Measurements from ENCODE around the gene HM13. TPM values are rescaled to one million over a fixed set of nuclear protein-coding genes. Genes with fewer than 3 reads are reported as not detected.

HM13 gene
- total and polyA plus RNA-seq, 4 donors, result 57.6 to 210 (median 99.1) TPM

DNA sequence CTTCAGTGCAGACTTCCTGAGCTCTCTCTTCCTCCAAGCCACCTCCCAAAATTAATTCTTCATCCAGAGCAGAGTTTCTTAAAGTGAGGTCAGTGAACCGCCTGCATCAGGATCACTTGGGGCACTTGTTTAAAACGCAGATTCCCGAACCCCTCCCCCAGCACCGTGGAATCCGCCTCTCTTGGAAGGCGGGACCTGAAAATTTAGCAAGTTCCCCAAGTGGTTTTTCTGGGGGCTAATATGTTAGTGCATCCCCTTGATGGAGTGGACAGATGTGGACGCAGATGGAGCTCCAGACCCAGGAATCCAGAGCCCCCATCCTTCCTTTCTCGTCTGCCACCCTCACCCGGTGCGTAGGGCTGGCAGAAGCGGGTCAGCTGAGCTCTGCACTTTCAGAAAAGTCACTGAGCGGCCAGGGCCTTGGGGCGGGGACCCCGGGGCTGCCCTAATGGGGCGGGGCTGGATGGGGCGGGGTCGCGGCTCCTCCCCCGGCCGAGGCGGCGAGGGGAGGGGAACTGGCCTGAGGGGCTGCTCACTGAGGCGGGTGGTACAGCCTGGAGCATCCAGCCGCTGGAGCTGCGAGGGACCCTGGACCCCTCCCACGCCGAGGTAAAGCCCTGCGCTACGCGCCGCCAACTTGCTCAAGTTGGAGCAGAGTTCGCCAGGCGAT is 39.3 kb upstream of the HM13 start, which contains the start of the genes DEFB124 and REM1:
TSS of gene DEFB124 (minus strand) at position 370 of the 670 bp plus-strand sequence. CDS start 2,114 bp downstream, outside the sequence.
TSS of gene REM1 (plus strand) at position 531 of the 670 bp plus-strand sequence. CDS start 1,158 bp downstream, outside the sequence.
- no peak for DNase-seq (ENCODE audit: low spot score)
- no peaks in the 10 kb centered on the region for H3K9me3 ChIP-seq (ENCODE audit: control insufficient read depth in 4 of 4, low read length in 3 of 4)
- H3K4me3 ChIP-seq (ENCODE audit: low read depth in 1 of 3, low read length in 3 of 3), result peak within 1 kb of the TSS in 1 of 3 donors; percentile 38
- H3K36me3 ChIP-seq (ENCODE audit: control insufficient read depth in 4 of 4, insufficient read depth in 3 of 4, low read depth in 1 of 4, low read length in 3 of 4), result no peaks in the 10 kb centered on the region
- no peak within 1 kb of the TSS for H3K9ac ChIP-seq (ENCODE audit: low read depth in 1 of 2, low read length in 2 of 2)
- peak within 1 kb of the TSS in 1 of 2 donors; percentile 12 for H3K27ac ChIP-seq (ENCODE audit: low read depth in 1 of 2, low read length in 2 of 2)
- H3K4me1 ChIP-seq (ENCODE audit: control insufficient read depth in 4 of 4, insufficient read depth in 4 of 4, low read length in 3 of 4), result peaks cover 0 to 8% (median under 1%) of the 10 kb centered on the region in 4 donors
- peaks cover 3 to 12% (median 8%) of the 10 kb centered on the region in 4 donors for H3K27me3 ChIP-seq (ENCODE audit: control insufficient read depth in 4 of 4, insufficient read depth in 4 of 4, low read length in 3 of 4)
- WGBS, result 8% methylated on average over 33 of the region's 33 CpGs
- TF ChIP-seq GABPA (IDR thresholded peaks at IDR 0.05 in 1 of 2, conservative IDR thresholded peaks at IDR 0.05 in 1 of 2) (no peak), NR2F2 (IDR thresholded peaks at IDR 0.05) (peak; percentile 14)

DNA sequence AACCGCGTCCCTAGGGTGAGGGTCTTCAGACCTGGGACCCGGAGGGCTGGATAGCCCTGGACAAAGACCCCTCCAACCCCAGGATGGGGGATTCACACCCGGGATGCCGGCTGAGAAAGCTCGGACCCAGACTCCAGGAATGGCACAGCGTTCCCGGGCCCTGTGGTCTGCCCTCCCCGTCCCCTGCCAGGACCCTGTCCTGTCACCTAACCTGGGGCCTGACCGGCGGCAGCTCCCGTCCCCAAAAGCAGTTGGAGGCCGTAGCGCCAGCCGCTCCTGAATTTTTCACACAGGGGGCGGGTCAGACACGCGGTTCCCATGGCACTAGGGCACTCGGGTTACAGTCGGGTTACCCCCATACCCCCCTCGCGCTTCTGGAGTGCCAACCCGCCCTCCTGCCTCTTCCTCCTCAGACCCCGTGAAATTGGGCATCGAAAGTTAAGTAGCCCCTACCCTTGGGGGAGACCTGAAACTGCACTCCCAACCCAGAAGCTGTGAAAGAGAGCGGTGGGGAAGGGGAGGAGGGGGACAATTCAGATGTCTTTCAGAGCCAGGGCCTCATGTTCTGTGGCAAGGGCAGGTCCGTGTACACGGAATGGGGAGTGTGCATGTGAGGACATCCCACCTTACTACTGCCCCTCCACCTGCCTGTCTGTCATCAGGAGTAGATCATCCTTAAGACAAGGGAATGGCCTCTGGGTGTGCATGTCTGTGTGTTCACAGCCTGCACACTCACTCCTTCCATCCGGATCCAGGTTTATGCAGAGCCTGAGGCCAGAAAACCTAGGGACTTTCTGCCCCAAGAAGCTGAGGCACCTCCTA is 38.6 kb upstream of the HM13 start:
- H3K27me3 ChIP-seq (ENCODE audit: control insufficient read depth in 4 of 4, insufficient read depth in 4 of 4, low read length in 3 of 4), result peaks cover 3 to 12% (median 8%) of the 10 kb centered on the region in 4 donors
- H3K9ac ChIP-seq (ENCODE audit: low read depth in 1 of 2, low read length in 2 of 2), result no peak overlapping the region
- H3K4me1 ChIP-seq (ENCODE audit: control insufficient read depth in 4 of 4, insufficient read depth in 4 of 4, low read length in 3 of 4), result peaks cover 0 to 8% (median under 1%) of the 10 kb centered on the region in 4 donors
- DNase-seq (ENCODE audit: low spot score), result no peak
- H3K9me3 ChIP-seq (ENCODE audit: control insufficient read depth in 4 of 4, low read length in 3 of 4), result no peaks in the 10 kb centered on the region
- TF ChIP-seq FOXA1 (IDR thresholded peaks at IDR 0.05) (no peak), MAX (IDR thresholded peaks at IDR 0.05) (no peak)
- peak overlapping the region in 1 of 3 donors; percentile 38 for H3K4me3 ChIP-seq (ENCODE audit: low read depth in 1 of 3, low read length in 3 of 3)
- peak overlapping the region in 1 of 2 donors; percentile 12 for H3K27ac ChIP-seq (ENCODE audit: low read depth in 1 of 2, low read length in 2 of 2)
- 7% methylated on average over 29 of the region's 29 CpGs for WGBS
- no peaks in the 10 kb centered on the region for H3K36me3 ChIP-seq (ENCODE audit: control insufficient read depth in 4 of 4, insufficient read depth in 3 of 4, low read depth in 1 of 4, low read length in 3 of 4)

DNA sequence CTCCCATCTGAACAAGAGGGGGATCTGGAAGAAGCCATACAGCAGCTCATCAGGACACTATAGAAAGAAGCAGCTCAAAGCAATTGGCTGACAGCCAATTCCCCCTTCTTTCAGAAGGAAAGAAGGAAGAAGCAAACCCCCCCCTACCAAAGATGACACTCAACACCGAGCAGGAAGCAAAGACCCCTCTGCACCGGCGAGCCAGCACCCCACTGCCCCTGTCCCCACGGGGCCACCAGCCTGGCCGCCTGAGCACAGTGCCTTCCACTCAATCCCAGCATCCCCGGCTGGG is 38.0 kb upstream of the HM13 start:
- Histone ChIP-seq H3K9ac (ENCODE audit: low read depth in 1 of 2, low read length in 2 of 2) (no peak overlapping the region), H3K27ac (ENCODE audit: low read depth in 1 of 2, low read length in 2 of 2) (no peak overlapping the region), H3K36me3 (ENCODE audit: control insufficient read depth in 4 of 4, insufficient read depth in 3 of 4, low read depth in 1 of 4, low read length in 3 of 4) (no peaks in the 10 kb centered on the region), H3K27me3 (ENCODE audit: control insufficient read depth in 4 of 4, insufficient read depth in 4 of 4, low read length in 3 of 4) (peaks cover 3 to 12% (median 8%) of the 10 kb centered on the region in 4 donors), H3K4me3 (ENCODE audit: low read depth in 1 of 3, low read length in 3 of 3) (no peak overlapping the region), H3K4me1 (ENCODE audit: control insufficient read depth in 4 of 4, insufficient read depth in 4 of 4, low read length in 3 of 4) (peaks cover 0 to 8% (median under 1%) of the 10 kb centered on the region in 4 donors), H3K9me3 (ENCODE audit: control insufficient read depth in 4 of 4, low read length in 3 of 4) (no peaks in the 10 kb centered on the region)
- TF ChIP-seq NR2F2 (IDR thresholded peaks at IDR 0.05), result no peak
- TF ChIP-seq RXRA (IDR thresholded peaks at IDR 0.05), result no peak
- no peak for TF ChIP-seq YY1 (IDR thresholded peaks at IDR 0.05)
- TF ChIP-seq, protein P1, sequence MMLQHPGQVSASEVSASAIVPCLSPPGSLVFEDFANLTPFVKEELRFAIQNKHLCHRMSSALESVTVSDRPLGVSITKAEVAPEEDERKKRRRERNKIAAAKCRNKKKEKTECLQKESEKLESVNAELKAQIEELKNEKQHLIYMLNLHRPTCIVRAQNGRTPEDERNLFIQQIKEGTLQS (IDR thresholded peaks at IDR 0.05), result no peak
- TF ChIP-seq ZBTB33 (IDR thresholded peaks at IDR 0.05), result no peak
- no peak for TF ChIP-seq REST (IDR thresholded peaks at IDR 0.05)
- TF ChIP-seq FOXA1 (IDR thresholded peaks at IDR 0.05), result no peak
- TF ChIP-seq RAD21 (IDR thresholded peaks at IDR 0.05), result no peak
- TF ChIP-seq JUND (IDR thresholded peaks at IDR 0.05), result no peak
- no peak for TF ChIP-seq HNF4G (IDR thresholded peaks at IDR 0.05)
- TF ChIP-seq EGR1 (IDR thresholded peaks at IDR 0.05; ENCODE audit: low read depth in 2 of 2), result no peak
- TF ChIP-seq TAF1 (conservative IDR thresholded peaks at IDR 0.05), result no peak
- TF ChIP-seq HNF4A (conservative IDR thresholded peaks at IDR 0.05), result no peak
- TF ChIP-seq GABPA (IDR thresholded peaks at IDR 0.05 in 1 of 2, conservative IDR thresholded peaks at IDR 0.05 in 1 of 2), result no peak
- TF ChIP-seq MAX (IDR thresholded peaks at IDR 0.05), result no peak
- DNase-seq (ENCODE audit: low spot score), result no peak
- 58% methylated on average over 6 of the region's 6 CpGs for WGBS

All from liver (tissue), 9 donors.